Measurements from ENCODE around the gene ARSB.

DNA sequence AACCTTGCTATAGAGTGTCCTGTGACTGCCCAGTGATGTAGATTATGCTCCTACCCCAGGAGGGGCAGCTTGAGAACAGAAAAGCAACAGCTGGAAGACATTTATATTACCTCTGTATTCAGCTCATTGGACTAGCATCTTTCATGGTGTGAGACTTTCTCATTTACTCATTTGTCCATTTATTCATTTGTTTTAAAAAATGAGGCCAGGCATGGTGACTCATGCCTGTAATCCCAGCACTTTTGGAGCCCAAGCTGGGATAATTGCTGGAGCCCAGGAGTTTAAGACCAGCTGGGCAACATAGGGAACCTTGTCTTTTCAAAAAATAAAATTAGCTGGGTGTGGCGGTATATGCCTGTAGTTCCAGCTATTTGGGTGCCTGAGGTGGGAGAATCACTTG is 206.6 kb downstream of the ARSB start:
- TF ChIP-seq, protein P1, sequence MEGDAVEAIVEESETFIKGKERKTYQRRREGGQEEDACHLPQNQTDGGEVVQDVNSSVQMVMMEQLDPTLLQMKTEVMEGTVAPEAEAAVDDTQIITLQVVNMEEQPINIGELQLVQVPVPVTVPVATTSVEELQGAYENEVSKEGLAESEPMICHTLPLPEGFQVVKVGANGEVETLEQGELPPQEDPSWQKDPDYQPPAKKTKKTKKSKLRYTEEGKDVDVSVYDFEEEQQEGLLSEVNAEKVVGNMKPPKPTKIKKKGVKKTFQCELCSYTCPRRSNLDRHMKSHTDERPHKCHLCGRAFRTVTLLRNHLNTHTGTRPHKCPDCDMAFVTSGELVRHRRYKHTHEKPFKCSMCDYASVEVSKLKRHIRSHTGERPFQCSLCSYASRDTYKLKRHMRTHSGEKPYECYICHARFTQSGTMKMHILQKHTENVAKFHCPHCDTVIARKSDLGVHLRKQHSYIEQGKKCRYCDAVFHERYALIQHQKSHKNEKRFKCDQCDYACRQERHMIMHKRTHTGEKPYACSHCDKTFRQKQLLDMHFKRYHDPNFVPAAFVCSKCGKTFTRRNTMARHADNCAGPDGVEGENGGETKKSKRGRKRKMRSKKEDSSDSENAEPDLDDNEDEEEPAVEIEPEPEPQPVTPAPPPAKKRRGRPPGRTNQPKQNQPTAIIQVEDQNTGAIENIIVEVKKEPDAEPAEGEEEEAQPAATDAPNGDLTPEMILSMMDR (IDR thresholded peaks at IDR 0.05), result no peak
- no peak for TF ChIP-seq POLR2AphosphoS5 (IDR thresholded peaks at IDR 0.05; ENCODE audit: low read depth, low read length)
